Progenitor cell of endocrine pancreas (in vitro differentiated cells): Measurements from ENCODE around the gene FGD4. TPM values are rescaled to one million over a fixed set of nuclear protein-coding genes. Genes with fewer than 3 reads are reported as not detected.

ENCODE experiments used
- DNase-seq: peaks from one replicate; pipeline ENCODE4 v3.0.0; 2021; ENCODE audit warnings: low spot score; ENCODE audit not compliant: unreplicated experiment
- H3K27ac Mint-ChIP-seq: 2 replicates; pipeline ENCODE4 v1.8.0; 2021; ENCODE audit warnings: mild to moderate bottlenecking, moderate library complexity, mixed read lengths
- H3K27me3 Mint-ChIP-seq: 2 replicates; pipeline ENCODE4 v1.8.0; 2021; ENCODE audit warnings: mixed read lengths
- H3K36me3 Mint-ChIP-seq: 2 replicates; pipeline ENCODE4 v1.8.0; 2022; ENCODE audit warnings: mixed read lengths; ENCODE audit not compliant: insufficient read depth
- H3K4me1 Mint-ChIP-seq: 2 replicates; pipeline ENCODE4 v1.8.0; 2021; ENCODE audit warnings: low read depth, mixed read lengths
- H3K4me3 Mint-ChIP-seq: 2 replicates; pipeline ENCODE4 v1.8.0; 2021; ENCODE audit warnings: low read depth, mild to moderate bottlenecking, moderate library complexity, mixed read lengths
- H3K9me3 Mint-ChIP-seq: 2 replicates; pipeline ENCODE4 v1.8.0; 2021; ENCODE audit warnings: low read depth, mixed read lengths
- total RNA-seq: library from RNA; stranded (reverse); gene quantifications from 2 replicates; pipeline ENCODE4 v1.2.1, GENCODE V29; 2021
- TF ChIP-seq, protein P1 (sequence below): fragments of 200-600 bp; sonication (generic); IDR thresholded peaks from one replicate; pipeline ENCODE4 v1.5.0; 2021; ENCODE audit warnings: antibody characterized with exemption, mild to moderate bottlenecking; ENCODE audit not compliant: unreplicated experiment

FGD4 gene
- total RNA-seq, 1 donor from 2014 or later, result 83.8 TPM

DNA sequence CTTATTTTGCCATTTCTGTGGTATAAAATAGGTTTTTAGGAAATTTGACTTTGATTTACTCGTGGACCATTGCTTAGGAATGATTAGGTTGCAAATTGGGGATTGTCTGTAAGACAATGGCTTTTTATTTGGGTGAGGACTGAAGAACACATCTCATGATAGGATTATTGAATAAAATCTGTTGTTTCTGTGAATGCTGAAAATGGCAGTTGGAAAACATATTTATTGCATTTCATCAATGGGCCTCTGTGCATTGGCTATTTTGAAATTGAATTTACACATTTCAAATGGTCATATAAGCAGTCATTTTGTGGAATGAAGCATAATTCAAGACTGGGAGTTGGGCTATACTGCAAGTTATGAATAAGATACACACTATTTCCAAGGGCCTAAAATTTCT is 46.0 kb downstream of the FGD4 start:
- peaks cover 27% of the 10 kb centered on the region for H3K4me1 Mint-ChIP-seq
- no peak overlapping the region for H3K4me3 Mint-ChIP-seq
- no peaks in the 10 kb centered on the region for H3K9me3 Mint-ChIP-seq
- H3K27me3 Mint-ChIP-seq, result no peaks in the 10 kb centered on the region
- TF ChIP-seq, protein P1, sequence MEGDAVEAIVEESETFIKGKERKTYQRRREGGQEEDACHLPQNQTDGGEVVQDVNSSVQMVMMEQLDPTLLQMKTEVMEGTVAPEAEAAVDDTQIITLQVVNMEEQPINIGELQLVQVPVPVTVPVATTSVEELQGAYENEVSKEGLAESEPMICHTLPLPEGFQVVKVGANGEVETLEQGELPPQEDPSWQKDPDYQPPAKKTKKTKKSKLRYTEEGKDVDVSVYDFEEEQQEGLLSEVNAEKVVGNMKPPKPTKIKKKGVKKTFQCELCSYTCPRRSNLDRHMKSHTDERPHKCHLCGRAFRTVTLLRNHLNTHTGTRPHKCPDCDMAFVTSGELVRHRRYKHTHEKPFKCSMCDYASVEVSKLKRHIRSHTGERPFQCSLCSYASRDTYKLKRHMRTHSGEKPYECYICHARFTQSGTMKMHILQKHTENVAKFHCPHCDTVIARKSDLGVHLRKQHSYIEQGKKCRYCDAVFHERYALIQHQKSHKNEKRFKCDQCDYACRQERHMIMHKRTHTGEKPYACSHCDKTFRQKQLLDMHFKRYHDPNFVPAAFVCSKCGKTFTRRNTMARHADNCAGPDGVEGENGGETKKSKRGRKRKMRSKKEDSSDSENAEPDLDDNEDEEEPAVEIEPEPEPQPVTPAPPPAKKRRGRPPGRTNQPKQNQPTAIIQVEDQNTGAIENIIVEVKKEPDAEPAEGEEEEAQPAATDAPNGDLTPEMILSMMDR, result no peak
- peak overlapping the region; percentile 89 for H3K27ac Mint-ChIP-seq
- no peaks in the 10 kb centered on the region for H3K36me3 Mint-ChIP-seq
- DNase-seq, result no peak

DNA sequence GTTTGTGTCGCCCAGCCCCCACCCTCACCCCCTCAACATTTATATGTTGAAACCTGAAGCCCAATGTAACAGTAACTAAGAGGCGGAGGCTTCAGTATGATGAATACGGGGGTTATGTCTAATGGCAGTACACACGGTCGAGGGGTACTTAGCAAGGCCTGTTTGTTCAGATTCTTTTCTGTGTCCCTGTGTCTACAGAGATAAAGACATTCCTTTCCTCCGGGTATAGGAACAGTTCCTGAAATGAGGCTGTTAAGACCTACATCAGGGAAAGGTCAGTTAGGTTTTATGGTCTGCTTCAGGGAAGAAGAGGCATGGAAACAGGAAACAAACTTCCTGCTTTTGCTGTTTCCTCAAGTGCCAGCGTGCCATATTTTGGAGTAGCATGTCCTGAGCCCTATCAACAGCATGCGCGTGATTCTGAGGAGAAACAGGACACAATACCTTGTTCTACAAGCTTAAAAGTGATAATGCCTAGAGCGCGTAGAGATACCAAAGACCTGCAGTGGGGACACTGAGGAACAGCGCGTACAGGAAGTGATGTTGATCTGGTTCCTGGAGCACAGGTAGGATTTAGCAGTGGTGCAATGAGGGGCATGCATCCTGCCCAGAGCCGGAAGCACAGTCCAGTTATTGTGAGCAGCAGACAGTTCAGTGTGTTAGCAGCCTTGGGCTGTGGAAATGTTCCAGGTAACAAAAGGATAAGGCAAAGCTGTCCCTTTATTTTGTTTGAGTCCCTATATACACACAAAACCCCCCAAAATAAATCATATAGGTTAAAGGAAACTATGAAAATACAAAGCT is 47.2 kb downstream of the FGD4 start:
- TF ChIP-seq, protein P1, result no peak
- H3K9me3 Mint-ChIP-seq, result no peaks in the 10 kb centered on the region
- DNase-seq, result no peak
- H3K27ac Mint-ChIP-seq, result peak overlapping the region; percentile 89
- H3K27me3 Mint-ChIP-seq, result no peaks in the 10 kb centered on the region
- no peaks in the 10 kb centered on the region for H3K36me3 Mint-ChIP-seq
- no peak overlapping the region for H3K4me3 Mint-ChIP-seq
- peaks cover 34% of the 10 kb centered on the region for H3K4me1 Mint-ChIP-seq

DNA sequence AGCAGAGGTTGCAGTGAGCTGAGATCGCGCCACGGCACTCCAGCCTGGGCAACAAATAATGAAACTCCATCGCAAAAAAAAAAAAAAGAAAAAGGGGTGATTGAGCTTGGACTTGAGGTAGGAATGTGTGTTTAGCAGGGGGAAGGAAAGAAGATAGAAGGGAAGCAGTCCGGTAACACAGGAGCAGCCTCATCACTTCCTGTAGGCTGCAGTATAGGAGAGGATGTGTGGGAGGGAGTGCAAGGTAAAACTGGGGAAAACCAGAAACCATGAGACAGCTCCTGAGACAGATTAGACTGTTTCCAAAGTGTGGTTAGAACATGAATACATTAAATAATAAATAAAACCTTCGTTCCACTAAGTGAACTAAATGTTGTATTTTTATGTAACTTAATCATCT is 49.2 kb downstream of the FGD4 start:
- no peaks in the 10 kb centered on the region for H3K27me3 Mint-ChIP-seq
- DNase-seq, result no peak
- H3K36me3 Mint-ChIP-seq, result no peaks in the 10 kb centered on the region
- no peak overlapping the region for H3K4me3 Mint-ChIP-seq
- TF ChIP-seq, protein P1, result no peak
- H3K9me3 Mint-ChIP-seq, result no peaks in the 10 kb centered on the region
- peaks cover 34% of the 10 kb centered on the region for H3K4me1 Mint-ChIP-seq
- H3K27ac Mint-ChIP-seq, result no peak overlapping the region

DNA sequence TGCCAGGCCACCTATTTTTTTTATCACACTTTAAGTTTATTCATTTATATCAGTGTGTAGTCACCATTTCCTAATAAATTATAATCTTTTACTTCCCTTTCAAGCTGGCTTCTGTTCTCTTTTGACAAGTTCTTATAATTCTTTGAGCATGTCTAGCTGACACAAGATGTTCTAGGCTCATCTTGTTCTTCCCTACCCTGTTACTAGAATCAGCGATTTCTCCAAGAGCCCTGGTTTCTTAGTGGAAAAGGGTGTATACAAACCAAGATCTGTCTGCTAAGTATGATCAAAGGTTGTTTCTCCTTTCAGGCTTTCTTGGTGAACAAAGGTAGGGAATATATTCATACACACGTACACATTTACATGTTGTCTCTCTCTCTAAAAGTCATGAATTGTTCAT is 51.0 kb downstream of the FGD4 start:
- DNase-seq, result no peak
- Mint-ChIP-seq H3K4me1 (peaks cover 32% of the 10 kb centered on the region), H3K9me3 (no peaks in the 10 kb centered on the region), H3K4me3 (no peak overlapping the region), H3K36me3 (no peaks in the 10 kb centered on the region), H3K27me3 (no peaks in the 10 kb centered on the region), H3K27ac (peak overlapping the region; percentile 47)
- TF ChIP-seq, protein P1, result no peak

DNA sequence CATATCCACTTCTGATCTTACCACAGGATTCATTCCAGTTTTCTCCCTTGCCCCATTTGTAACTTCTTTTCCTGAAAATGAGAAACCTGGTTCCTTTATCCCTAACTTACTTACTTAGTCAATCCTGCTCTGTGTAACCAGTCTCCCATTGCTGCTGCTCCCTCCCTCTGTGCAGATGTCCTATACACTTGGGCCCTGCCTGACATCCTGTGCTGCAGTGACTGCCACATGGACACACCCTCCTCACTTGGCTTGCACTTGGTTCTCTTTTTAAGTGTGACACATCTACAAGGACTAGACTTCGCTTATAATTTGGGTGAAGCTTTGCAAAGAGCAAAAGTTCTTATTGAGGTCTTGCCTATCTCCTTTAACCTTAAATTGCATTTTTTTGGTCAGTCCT is 51.4 kb downstream of the FGD4 start:
- no peak for DNase-seq
- Mint-ChIP-seq H3K27me3 (no peaks in the 10 kb centered on the region), H3K27ac (peak overlapping the region; percentile 47), H3K9me3 (no peaks in the 10 kb centered on the region), H3K4me3 (no peak overlapping the region), H3K4me1 (peaks cover 30% of the 10 kb centered on the region), H3K36me3 (no peaks in the 10 kb centered on the region)
- TF ChIP-seq, protein P1, result no peak
